ENCODE measurements around the gene GPR173. TPM values are rescaled to one million over a fixed set of nuclear protein-coding genes. Genes with fewer than 3 reads are reported as not detected.

The GPR173 gene
- total RNA-seq, 2 donors from 2014 or later = 0.47 to 1.2 TPM

GRCh38 chrX:53071064-53071463, 22.5 kb downstream of the GPR173 start:
- no peak overlapping the region for H3K27ac ChIP-seq
- DNase-seq = no peak
- no peaks in the 10 kb centered on the region for H3K36me3 ChIP-seq
- no peaks in the 10 kb centered on the region for H3K4me1 ChIP-seq
- H3K9ac ChIP-seq (ENCODE audit: low read depth in 2 of 2, low read length in 2 of 2) = no peak overlapping the region
- no peaks in the 10 kb centered on the region for H3K9me3 ChIP-seq
- intact Hi-C loops (cut with DNase I) = no loop called here
- TF ChIP-seq, protein P1, sequence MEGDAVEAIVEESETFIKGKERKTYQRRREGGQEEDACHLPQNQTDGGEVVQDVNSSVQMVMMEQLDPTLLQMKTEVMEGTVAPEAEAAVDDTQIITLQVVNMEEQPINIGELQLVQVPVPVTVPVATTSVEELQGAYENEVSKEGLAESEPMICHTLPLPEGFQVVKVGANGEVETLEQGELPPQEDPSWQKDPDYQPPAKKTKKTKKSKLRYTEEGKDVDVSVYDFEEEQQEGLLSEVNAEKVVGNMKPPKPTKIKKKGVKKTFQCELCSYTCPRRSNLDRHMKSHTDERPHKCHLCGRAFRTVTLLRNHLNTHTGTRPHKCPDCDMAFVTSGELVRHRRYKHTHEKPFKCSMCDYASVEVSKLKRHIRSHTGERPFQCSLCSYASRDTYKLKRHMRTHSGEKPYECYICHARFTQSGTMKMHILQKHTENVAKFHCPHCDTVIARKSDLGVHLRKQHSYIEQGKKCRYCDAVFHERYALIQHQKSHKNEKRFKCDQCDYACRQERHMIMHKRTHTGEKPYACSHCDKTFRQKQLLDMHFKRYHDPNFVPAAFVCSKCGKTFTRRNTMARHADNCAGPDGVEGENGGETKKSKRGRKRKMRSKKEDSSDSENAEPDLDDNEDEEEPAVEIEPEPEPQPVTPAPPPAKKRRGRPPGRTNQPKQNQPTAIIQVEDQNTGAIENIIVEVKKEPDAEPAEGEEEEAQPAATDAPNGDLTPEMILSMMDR (IDR thresholded peaks at IDR 0.05) = no peak
- no peak overlapping the region for H3K4me3 ChIP-seq
- H3K27me3 ChIP-seq = no peaks in the 10 kb centered on the region

DNA sequence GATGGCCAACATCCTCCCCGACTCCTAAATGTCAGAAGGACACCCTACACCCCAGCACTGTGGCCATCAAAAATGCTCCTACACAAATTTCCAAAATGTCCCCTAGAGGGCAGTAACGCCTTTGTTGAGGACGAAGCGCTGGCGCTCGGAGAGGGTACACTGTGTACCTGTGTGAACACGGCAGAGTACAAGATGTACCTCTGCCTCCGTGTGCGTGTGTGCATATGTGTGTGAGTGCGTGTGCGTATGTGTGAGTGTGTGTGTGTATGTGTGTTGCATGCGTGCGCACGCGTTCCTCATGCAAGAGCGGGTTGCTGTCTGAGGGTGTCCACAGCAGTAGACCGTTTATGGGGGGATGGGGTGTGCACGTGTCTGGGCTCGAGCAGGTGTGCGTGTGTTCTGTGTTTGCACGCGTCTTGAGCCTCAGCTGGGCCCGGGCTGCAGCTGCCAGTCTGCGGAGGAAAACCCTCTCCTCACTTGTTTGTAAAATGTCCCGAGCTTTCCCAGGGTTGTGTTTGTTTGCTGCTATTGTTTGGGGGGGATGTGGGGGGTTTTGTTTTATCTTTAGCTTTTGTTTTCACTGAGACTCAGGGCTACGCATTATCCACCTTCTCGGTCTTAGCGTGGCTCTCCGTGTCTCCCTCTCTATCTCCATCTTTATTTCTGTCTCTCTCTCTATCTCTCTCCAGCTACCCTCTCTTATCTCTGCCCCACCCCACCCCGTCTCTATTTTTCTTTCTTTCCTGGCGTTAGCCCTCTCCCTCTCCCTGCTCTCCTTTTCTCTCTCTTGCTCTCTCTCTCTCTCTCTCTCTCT, 23.2 kb downstream of the GPR173 start:
- Histone ChIP-seq H3K9me3 (no peaks in the 10 kb centered on the region), H3K27ac (no peak overlapping the region), H3K27me3 (no peaks in the 10 kb centered on the region), H3K36me3 (no peaks in the 10 kb centered on the region), H3K4me1 (no peaks in the 10 kb centered on the region), H3K9ac (ENCODE audit: low read depth in 2 of 2, low read length in 2 of 2) (no peak overlapping the region), H3K4me3 (peak overlapping the region; percentile 30)
- TF ChIP-seq, protein P1 (IDR thresholded peaks at IDR 0.05) = peak; percentile 69
- DNase-seq = peak; percentile 75
- intact Hi-C loops (cut with DNase I) = no loop called here

DNA sequence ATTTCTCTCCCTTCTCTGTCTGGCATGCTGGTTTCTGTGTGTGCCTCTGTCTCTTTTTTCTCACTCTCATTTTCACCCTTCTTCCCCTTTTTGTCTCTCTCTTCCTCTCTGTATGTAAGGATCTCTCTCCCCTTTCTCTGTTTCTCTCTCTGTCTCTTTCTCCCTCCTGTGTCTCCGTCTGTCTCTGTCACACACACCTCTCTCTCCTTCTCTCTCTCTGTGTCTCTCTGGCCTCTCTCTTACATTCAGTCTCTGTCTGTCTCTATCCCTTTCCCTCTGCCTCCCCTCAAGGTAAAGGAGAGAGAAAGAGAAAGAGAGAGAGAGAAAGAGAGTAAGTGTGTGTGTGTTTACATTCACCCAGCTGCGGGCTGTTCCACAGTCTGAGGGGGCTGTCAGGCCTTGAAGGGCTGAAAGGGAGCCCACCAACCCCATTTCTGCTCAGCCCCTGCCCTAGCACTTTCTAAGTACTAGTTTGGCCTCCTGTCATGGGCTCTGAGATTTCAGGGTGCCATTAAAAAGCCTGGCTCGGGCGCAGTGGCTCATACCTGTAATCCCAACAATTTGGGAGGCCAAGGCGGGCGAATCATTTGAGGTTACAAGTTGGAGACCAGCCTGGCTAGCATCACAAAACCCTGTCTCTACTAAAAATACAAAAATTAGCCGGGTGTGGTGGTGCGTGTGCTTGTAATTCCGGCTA, 24.0 kb downstream of the GPR173 start:
- H3K27ac ChIP-seq = no peak overlapping the region
- no peak overlapping the region for H3K4me3 ChIP-seq

DNA sequence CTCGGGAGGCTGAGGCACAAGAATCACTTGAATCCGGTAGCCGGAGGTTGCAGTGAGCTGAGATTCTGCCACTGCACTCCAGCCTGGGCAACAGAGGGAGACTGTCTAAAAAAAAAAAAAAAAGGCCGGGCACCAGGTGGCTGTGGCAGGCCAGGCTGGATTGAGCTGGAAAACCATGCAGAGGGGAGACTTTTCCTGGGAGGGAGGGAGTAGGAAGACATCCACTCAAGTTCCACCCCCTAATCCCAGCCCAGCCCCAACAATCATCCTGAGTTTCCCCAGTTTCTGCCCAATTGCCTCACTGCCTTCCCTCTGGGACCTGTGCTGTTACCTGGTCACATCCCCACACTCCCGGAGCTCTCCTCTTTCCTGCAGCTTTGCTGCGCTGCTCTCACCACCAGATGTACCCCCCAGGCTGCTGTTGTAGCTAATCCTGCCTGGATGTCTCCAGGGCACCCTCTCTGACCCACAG, 24.6 kb downstream of the GPR173 start:
- Histone ChIP-seq H3K27ac (no peak overlapping the region), H3K27me3 (no peaks in the 10 kb centered on the region), H3K36me3 (no peaks in the 10 kb centered on the region), H3K4me1 (no peaks in the 10 kb centered on the region), H3K4me3 (no peak overlapping the region), H3K9me3 (no peaks in the 10 kb centered on the region), H3K9ac (ENCODE audit: low read depth in 2 of 2, low read length in 2 of 2) (no peak overlapping the region)
- intact Hi-C loops (cut with DNase I) = no loop called here
- TF ChIP-seq, protein P1 (IDR thresholded peaks at IDR 0.05) = no peak
- no peak for DNase-seq

More for the DNA sequence above, 24.0 kb downstream of the GPR173 start:
- Histone ChIP-seq H3K9me3 (no peaks in the 10 kb centered on the region), H3K27me3 (no peaks in the 10 kb centered on the region), H3K9ac (ENCODE audit: low read depth in 2 of 2, low read length in 2 of 2) (peak overlapping the region in 1 of 2 donors; percentile 46), H3K36me3 (no peaks in the 10 kb centered on the region), H3K4me1 (no peaks in the 10 kb centered on the region)
- intact Hi-C loops (cut with DNase I) = no loop called here
- TF ChIP-seq, protein P1 (IDR thresholded peaks at IDR 0.05) = no peak
- DNase-seq = no peak

DNA sequence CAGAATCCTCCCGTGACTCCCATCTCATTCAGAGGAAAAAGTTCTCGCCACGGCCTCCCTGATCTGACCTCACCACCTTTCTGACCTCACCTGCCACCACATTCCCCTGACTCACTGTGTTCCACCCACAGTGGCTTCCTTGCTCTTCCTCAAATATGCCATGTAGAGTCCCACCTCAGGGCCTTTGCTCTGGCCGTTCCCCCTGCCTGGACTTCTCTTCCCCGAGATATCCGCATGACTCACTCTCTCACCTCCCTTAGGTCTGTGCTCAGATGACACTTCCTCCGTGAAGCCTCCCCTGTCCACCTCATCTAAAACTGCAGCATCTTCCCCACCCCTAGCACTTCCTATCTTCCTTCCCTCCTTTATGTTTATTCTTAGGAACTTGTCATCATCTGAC, 26.4 kb downstream of the GPR173 start:
- H3K27me3 ChIP-seq = no peaks in the 10 kb centered on the region

More for the DNA sequence above, 26.4 kb downstream of the GPR173 start:
- TF ChIP-seq, protein P1 (IDR thresholded peaks at IDR 0.05) = no peak
- no peak overlapping the region for H3K9ac ChIP-seq (ENCODE audit: low read depth in 2 of 2, low read length in 2 of 2)
- H3K4me3 ChIP-seq = no peak overlapping the region
- no peaks in the 10 kb centered on the region for H3K36me3 ChIP-seq
- no peak overlapping the region for H3K27ac ChIP-seq
- H3K9me3 ChIP-seq = no peaks in the 10 kb centered on the region
- H3K4me1 ChIP-seq = no peaks in the 10 kb centered on the region
- intact Hi-C loops (cut with DNase I) = no loop called here
- DNase-seq = no peak

All from colonic mucosa (tissue), 4 donors.